HL-60/S4 treated with phorbol 12-myristate 13-acetate at 8.2 ng/mL for 4 days and 3 days (cell line): ENCODE measurements around the gene PRRT2.
"Not testable (repeated sequence)": the region's sequence is repeated elsewhere in the genome, so short reads cannot be mapped to it uniquely, and the experiment has no call there.

Source experiments
- in situ Hi-C: fragments of 300-500 bp; cut with MboI; formaldehyde crosslinking; loops from 2 replicates; pipeline ENCODE4 v1.15.0; 2022; ENCODE audit warnings: low sequenced_read_pairs

Gene PRRT2

DNA sequence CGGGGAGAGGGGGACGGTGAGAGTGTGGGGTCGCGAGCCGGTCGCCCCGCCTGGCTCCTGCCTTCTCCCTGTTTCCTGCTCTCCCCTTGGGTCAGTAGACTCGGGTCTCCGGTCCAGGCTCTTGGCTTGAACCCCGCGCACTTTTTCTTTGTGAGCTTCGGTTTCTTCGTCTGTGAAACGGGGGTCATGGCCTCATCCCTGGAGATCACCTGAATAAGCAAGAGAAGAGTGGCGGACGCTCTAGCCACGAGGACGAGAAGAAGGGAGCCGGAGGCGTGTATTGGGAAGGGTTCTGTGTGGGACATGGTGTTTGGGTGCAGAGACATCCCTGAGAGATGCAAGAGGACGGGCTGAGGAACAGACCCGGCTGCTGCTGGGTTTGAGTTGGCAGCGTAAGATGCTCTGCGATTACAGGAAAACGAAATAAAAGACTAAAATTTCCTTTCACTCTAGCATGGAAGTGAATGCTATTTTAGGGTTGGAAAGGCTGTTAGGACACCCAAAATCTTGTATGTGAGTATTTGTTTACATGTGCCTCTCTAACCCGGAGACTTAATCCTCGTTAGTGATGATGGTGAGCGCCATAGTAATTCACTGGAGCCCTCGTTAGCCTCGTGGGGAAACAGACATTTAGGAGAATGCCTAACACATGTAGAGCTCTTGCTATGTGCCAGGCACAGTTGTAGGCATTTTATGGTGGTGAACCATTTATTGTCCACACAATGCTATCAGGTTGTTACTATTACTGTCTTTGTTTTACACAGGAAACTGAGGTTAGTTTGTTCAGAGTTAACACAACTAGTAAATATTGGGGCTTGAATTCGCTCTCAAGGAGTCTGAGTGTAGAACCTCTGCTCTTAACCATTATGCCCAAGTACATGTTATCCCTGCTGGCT, 20.8 kb upstream of the PRRT2 start:
- in situ Hi-C loops = no loop called here

DNA sequence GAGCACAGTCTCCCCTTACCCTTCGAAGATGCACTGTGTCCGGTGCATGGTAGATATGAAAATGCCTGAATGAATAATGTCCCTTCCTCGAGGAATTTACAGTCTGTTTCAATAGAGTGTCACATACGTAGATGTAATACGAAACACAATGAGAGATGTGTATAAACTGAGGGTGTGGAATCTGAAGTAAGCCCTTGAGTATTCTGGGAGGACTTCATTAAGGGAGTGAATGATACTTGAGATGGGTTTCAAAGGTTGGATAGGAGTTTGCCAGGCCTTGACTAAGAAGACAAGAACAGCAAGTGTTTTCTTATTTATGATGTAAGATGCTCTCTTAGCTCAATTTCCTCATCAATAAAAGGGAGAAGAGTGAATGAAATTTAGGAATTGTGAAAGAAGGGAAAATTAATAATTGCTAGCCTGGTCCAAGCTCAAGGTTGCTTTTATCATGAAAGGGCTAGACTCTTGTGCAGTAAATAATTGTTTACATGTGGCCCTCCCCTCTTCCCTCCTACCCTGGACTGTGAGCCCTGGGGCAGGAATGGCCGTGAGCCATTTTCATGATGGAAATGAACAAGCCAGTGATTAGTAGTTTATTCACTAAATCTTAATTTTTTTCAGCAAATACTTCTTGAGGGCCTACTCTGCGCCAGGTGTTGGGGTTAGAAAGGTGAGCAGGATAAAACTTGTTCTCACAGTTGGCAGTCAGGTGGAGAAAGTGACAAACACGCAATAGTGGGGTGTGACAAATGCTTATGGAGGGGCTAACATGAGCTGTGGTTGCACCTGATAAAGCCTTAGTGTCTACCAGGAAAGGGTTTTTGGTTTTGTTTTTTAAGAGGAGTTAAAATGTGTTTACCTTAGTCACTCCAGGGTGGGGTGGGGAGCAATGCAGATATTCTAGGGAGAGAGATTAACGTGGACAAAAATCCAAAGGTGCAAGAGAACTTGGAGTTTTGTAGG, 19.9 kb upstream of the PRRT2 start:
- in situ Hi-C loops = no loop called here

DNA sequence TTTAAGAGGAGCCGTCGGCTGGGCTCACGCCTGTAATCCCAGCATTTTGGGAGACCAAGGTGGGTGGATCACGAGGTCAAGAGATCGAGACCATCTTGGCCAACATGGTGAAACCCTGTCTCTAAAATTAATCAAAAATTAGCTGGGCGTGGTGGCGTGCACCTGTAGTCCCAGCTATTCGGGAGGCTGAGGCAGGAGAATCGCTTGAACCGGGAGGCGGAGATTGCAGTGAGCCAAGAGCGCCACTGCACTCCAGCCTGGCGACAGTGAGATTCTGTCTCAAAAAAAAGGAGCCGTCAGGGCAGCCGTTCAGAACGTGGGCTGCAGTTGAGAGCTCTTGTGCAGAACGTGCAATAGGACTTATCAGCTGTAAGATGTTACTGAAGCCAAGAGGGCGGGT, 18.8 kb upstream of the PRRT2 start:
- in situ Hi-C loops = not testable (repeated sequence)

DNA sequence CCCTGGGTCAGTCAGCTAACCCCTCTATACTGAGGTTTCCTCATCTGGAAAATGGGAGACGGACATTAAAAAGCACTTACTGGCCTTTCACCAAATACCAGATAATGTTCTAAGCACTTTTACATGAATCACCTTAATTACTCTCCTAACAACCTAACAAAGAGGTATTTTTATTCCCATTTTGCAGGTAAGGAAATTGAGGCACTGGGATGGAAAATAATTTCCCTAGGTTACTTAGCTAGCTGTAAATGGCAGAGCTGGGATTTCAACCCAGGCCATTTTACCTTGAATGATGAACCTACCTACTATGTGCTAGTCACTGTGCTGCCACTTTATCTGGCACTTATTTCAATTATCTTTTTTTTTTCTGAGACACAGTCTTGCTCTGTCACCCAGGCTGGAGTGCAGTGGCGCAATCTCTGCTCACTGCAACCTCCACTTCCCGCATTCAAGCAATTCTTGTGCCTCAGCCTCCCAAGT, 17.7 kb upstream of the PRRT2 start:
- in situ Hi-C loops = no loop called here

DNA sequence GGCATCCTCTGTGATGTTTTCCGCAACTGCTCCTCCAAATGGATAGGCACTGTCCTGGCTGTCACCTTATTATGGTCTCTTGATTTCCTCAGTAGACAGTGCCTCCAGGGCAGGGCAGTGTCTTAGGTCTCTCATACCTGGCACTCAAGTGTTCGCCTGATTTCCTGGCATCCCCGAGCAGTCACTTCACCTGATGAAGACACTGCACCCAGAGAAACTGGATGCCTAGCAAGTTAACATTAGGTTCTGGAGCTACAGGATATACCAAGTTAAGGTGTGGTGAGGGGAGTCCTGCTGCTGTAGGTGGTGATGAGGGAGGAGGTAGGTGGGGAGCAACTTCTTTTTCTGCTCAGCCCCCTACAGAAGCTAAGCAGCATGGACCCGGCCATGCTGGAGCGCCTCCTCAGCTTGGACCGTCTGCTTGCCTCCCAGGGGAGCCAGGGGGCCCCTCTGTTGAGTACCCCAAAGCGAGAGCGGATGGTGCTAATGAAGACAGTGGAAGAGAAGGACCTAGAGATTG, 9.5 kb upstream of the PRRT2 start:
- in situ Hi-C loops = no loop called here

DNA sequence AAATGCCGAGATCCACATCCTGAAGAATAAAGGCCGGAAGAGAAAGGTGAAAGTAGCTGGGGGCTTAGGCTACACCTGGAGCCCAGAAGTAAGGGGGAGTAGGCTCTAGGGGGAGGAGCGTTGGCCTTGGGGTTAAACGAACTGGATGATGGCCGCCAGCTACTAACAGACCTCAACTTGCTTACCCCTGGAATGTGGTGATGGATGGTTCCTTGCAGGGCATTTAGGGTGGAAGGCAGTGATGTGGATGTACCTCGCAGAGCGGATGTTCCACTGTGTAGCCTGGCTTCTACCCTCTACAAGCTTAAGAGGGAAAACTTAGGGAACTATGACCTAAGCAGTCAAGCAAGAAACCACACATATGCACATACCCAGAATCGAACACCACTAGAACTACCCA, 8.0 kb upstream of the PRRT2 start:
- in situ Hi-C loops = no loop called here

DNA sequence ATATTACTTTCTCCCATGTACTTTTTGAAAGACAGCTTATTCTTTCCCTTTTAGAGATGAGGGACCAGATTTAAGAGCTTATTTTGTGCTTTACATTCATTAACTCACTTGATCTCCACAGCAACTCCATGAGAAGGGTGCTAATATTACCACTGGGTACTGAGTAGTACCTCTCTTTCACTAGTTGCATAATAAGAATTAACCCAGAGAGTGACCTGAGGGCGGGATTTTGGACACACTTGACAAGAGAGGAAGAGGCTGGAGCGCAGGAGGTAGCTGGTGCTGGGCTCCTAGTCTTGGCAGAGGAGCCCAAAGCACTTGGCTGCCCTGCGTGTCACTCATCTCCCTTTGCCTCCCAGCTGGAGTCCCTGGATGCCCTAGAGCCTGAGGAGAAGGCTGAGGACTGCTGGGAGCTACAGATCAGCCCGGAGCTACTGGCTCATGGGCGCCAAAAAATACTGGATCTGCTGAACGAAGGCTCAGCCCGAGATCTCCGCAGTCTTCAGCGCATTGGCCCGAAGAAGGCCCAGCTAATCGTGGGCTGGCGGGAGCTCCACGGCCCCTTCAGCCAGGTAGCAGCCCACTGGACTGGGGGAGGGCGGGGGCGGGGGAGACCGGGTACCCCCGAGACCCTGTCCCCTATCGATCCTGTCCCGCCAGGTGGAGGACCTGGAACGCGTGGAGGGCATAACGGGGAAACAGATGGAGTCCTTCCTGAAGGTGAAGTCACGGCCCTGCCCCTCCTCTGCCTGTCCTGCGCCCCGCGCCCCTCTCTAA, 7.3 kb upstream of the PRRT2 start:
- in situ Hi-C loops = no loop called here

DNA sequence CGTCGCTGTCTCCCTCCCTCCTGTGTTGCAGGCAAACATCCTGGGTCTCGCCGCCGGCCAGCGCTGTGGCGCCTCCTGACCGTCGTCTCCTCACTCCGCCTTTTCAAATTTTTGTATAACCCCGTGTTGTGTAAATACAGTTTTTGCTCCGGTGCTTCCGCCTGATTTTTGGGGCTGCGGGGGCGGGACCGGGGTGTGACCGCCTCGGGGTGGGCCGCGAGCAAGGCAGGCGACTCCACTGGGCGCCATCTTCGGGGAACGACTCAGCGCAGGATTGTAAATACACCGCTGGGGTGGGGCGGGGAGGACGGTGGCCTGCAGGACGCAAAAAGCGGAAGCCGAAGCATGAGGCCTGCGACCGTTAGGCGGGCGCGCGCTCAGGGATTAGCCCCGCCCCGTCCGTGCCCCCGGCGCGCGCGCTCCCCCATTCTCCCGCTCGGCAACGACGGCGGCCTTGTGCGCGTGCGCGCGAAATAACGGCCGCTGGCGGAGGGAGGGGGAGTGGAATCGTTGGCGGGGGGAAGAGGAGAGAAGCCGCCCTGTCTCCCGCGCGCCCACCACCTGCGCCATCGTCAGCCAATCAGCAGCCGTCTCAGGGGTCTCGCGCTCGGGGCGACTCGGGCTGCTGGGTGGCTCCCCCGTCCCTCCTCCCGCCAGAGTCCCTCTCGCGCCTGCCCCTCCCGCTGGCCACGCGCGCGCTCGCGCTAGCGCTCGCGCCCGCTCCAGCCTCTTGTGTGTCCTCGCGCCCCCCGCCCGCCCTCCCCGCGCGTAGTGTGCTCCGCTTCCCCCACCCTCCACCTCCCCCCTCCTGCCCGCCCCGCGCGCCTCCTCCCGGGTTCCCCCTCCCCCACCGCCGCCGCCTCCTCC, 6.5 kb upstream of the PRRT2 start:
- in situ Hi-C loops = no loop called here

DNA sequence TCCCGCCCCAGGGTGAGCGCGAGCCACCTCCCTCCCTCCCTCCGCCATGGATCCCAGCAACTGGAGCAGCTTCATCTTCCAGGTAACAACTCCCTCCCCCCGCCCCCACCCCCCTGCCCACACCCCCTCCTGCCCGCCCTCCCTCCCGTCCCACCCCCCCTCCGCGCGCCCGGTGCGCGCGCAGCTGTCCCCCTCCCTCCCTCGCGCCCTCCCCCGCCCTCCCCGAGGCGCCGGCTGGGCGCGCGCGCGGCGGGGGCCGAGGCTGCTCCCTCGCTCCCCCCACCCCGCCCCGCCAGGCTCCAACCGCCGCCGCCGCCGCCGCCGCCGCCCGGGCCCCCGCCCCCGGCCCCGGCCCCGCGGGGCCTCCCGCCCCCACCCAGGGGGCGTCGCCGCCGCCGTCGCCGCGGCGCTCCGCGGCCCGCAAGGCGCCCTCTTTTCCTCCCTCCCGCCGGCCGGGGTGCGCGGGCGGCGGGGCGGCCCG, 5.9 kb upstream of the PRRT2 start, which contains the start of gene MAZ:
Gene MAZ, plus strand, starts transcription at position 431 of the 481 bp plus-strand sequence. CDS start 173 bp downstream, outside the sequence.
- in situ Hi-C loops = no loop called here

DNA sequence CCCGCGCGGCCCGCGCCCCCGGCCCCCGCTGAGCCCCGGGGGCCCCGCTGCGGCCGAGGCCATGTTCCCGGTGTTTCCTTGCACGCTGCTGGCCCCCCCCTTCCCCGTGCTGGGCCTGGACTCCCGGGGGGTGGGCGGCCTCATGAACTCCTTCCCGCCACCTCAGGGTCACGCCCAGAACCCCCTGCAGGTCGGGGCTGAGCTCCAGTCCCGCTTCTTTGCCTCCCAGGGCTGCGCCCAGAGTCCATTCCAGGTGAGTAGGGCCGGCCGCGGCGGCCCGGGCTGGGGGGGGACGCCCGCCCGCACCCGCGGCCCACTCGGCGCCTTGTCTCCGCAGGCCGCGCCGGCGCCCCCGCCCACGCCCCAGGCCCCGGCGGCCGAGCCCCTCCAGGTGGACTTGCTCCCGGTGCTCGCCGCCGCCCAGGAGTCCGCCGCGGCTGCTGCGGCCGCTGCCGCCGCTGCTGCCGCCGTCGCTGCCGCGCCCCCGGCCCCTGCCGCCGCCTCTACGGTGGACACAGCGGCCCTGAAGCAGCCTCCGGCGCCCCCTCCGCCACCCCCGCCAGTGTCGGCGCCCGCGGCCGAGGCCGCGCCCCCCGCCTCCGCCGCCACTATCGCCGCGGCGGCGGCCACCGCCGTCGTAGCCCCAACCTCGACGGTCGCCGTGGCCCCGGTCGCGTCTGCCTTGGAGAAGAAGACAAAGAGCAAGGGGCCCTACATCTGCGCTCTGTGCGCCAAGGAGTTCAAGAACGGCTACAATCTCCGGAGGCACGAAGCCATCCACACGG, 5.2 kb upstream of the PRRT2 start:
- in situ Hi-C loops = no loop called here

DNA sequence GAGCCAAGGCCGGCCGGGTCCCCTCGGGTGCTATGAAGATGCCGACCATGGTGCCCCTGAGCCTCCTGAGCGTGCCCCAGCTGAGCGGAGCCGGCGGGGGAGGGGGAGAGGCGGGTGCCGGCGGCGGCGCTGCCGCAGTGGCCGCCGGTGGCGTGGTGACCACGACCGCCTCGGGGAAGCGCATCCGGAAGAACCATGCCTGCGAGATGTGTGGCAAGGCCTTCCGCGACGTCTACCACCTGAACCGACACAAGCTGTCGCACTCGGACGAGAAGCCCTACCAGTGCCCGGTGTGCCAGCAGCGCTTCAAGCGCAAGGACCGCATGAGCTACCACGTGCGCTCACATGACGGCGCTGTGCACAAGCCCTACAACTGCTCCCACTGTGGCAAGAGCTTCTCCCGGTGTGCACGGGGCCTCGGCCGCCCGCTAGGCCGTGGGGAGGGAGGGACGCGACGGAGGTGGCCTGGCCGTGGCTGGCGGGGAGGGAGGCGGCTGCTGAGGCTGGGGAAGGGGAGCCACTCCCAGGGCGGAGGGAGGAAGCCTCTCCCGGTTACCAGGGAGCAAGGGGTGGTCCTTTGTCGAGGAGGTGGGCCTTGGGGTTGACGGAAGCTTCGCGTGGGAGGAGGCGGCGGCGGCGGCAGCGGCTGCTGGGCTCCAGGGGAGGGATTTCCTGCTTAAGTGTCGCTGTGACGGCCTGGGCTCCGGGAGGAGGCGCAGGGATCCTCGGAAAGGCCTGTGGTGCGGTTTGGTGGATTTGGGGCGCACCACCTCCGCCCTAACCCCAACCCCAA, 4.4 kb upstream of the PRRT2 start:
- in situ Hi-C loops = no loop called here

DNA sequence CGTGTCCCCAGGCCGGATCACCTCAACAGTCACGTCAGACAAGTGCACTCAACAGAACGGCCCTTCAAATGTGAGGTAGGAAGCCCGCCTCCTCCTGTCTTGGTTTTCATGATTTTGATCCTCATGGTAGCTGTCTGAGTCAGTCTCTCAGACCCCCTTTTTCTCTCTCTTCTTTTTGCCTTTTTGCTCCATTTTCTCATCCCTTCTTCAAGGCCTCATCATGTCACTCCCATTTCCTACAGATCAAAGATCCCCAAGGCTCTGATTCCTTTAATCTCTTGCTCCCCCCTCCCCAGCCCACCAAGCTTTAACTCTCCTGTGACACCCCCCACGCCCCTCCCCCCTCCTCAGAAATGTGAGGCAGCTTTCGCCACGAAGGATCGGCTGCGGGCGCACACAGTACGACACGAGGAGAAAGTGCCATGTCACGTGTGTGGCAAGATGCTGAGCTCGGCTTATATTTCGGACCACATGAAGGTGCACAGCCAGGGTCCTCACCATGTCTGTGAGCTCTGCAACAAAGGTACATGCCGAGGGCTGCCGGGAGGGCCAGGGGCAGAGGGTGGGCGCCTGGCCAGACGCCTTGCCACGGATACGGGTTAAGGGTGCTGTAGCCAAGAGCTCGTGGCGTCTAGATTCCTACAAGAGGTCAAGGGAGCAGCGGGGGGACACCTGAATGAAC, 3.6 kb upstream of the PRRT2 start:
- in situ Hi-C loops = no loop called here

DNA sequence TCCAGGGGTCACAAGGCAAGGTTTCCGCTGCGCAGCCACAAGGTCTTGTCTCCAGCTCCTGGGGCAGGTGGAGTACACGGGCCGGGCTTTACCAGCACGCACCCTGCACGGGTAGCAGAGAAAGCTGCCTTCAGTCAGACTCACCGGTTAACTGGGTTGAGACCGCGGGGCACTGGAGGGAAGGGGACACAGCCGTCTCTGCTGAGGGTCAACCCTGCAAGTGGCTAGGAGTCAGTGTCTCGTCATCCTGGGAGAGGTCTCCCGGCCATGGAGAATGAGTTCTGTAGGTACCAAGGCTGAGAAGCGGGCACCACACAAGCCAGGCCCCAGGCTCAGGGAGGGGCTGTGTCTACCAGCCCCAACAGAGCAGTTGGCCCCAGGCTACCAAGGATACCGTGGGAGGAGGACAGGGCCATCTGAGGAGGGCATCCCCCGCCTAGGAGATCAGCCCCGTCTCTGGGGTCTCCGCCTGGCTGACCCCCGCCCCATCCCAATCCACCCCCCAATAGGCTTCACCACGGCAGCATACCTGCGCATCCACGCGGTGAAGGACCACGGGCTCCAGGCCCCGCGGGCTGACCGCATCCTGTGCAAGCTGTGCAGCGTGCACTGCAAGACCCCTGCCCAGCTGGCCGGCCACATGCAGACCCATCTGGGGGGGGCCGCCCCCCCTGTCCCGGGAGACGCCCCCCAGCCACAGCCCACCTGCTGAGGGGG, 2.8 kb upstream of the PRRT2 start:
- in situ Hi-C loops = no loop called here

DNA sequence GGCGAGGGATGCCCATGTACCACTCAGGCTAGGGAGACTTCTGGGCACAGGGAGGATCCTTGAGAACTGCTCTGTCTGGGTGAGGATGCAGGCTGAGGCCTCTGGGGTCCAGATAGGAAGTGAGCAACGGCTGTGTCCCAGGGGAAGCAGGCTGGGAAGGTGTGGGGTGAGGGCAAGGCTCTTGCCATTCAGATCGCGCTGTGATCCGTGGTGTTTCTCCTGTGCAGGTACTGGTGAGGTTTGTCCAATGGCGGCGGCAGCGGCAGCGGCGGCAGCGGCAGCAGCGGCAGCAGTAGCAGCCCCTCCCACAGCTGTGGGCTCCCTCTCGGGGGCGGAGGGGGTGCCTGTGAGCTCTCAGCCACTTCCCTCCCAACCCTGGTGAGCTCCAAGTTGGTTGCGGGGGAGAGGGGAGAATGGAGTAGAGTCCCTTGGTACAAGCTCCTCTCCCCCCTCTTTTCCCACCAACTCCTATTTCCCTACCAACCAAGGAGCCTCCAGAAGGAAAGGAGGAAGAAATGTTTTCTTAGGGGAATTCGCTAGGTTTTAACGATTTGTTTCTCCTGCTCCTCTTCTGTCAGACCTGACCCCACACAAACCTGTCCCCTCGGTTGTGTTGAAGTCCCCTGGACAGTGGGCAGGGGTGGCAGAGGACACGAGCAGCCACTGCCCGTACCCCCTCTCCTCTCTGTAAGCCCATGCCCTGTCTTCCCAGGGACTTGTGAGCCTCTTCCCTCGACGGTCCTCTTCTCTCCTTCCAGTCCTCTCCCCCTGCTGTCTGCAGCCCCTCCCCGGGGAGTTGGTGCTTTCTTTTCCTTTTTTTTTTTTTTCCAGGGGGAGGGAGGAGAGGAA, 1.9 kb upstream of the PRRT2 start:
- in situ Hi-C loops = no loop called here

DNA sequence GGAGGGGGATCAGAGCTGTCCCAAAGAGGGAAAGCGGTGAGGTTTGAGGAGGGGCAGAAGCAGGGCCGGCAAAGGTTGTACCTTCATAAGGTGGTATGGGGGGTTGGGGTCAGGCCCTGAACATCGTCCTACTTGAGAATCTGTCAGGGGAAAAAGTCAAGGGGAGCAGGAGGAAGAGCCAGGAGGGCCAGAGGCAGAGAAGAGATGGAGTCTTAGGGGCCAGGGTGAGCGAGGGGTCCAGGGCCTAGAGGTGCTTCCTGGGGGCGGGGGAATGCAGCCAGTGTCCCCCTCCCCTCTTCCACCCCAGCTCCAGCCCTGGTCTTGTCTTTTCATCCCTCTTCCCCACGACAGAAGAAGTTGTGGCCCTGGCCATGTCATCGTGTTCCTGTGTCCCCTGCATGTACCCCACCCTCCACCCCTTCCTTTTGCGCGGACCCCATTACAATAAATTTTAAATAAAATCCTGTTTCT, 1.3 kb upstream of the PRRT2 start:
- in situ Hi-C loops = no loop called here
